ENCODE results near the gene WDR72.
"Not testable (repeated sequence)": the region's sequence is repeated elsewhere in the genome, so short reads cannot be mapped to it uniquely, and the experiment has no call there.

Gene WDR72

DNA sequence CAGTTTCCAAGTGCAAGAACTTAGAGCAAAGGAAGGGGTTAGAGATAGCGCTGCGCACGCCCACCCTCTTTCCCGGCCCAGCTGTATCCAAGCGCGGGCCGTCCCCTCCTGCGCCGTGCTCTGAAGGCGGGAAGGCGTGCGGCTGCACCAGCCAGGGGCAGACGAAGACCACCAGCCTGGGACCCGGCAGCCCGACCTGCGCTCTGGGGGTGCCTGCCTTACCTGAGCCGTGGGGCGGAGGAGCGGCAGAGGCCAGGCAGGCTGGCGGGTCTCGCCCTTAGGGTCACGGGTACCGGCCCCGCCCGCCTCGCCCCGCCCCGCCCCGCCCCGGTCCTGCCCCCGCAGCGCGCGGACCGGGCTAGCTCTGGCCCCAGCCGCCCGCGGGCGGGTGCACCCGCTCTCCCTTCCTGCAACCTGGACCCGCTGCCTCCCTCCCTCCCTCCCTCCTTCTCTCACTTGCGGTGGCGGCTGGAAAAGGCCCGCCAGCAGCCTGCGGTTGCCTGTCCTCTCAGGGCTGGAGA, at the start of gene WDR72:
Gene WDR72 (minus strand): TSS at position 253 of the 521 bp plus-strand sequence. CDS start 26,514 bp downstream, outside the sequence.
- in situ Hi-C loops (cut with HindIII; ENCODE audit: low pct_unique_long_range_greater_than_20kb, low sequenced_read_pairs): no loop called here
- no peak for TF ChIP-seq JUND (IDR thresholded peaks at IDR 0.05; ENCODE audit: low read depth)
- DNase-seq (ENCODE audit: low read depth in 1 of 2, low spot score in 1 of 2): peak in 1 of 2 experiments; percentile 35

DNA sequence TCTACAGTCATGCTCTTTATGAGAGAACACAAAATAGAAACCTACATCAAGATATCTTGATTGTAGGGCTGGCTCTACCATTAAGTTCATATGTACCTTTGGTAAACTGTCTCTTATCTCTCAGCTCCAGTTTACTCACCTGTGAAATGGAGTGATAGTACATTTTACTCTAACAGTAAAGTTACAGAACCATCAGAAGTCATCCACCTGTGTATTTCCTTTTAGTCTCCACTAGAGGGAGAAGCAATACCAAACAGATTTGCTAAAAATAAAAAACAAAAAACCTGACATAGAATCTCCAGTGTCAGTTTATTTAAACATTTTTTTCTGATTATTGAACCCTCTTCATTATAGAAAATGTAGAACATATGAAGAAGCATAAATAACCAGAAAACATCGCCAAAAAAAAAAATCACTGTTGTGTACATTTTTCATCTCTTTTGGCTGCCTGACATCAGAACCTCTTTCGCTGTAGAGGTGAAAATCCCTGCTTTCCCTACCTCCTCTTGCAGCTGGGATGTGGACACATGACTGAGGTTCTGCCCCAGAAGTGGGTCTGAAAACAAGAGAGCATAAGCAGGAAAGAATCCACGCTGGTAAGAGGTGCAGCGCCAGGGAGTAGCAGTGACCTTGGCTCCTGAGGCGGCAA, 48.7 kb upstream of the WDR72 start:
- in situ Hi-C loops (cut with HindIII; ENCODE audit: low pct_unique_long_range_greater_than_20kb, low sequenced_read_pairs): no loop called here
- peak; percentile 14 to 23 for DNase-seq (ENCODE audit: low read depth in 1 of 2, low spot score in 1 of 2)

DNA sequence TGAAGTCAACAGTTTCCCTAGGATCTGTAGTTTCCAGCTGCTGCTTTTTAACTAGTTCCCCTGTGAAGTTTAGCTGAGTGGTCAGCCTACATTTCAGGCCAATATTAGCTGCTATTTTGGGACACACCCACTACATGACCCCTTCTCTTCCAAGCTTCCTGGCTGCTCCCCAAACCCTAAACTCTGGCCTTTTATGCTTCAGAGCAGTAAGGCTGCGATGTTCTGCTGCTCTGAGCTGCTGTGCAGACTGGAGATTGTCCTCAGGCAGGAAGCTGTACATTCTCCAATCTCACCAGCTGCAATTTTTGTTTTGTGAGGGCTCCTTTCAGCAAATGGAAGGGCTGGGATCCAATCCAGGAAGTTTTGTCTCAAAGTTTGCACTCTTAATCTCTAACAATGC, 48.0 kb upstream of the WDR72 start:
- DNase-seq (ENCODE audit: low read depth in 1 of 2, low spot score in 1 of 2): no peak
- no peak for TF ChIP-seq JUND (IDR thresholded peaks at IDR 0.05; ENCODE audit: low read depth)
- in situ Hi-C loops (cut with HindIII; ENCODE audit: low pct_unique_long_range_greater_than_20kb, low sequenced_read_pairs): no loop called here

More for the DNA sequence above, 48.7 kb upstream of the WDR72 start:
- TF ChIP-seq JUND (IDR thresholded peaks at IDR 0.05; ENCODE audit: low read depth): no peak

DNA sequence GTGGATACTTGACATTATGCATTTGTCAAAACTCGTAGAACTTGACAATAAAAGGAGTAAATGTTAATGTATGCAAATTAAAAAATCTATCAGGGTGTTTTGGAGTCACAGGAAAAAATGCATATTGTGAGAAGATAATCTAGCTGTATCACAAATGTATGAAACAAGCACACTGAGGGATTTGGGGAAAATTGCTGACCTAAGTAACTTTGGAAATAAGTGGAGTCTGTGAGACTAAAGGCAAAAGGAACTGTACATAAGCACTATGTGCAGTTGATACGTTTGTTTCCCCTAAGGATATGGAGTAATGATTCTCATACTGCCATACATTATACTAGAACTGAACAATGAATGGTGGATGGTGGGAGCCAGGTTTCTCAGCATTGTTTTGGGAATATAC, 43.2 kb upstream of the WDR72 start:
- no peak for TF ChIP-seq JUND (IDR thresholded peaks at IDR 0.05; ENCODE audit: low read depth)
- DNase-seq (ENCODE audit: low read depth in 1 of 2, low spot score in 1 of 2): no peak
- in situ Hi-C loops (cut with HindIII; ENCODE audit: low pct_unique_long_range_greater_than_20kb, low sequenced_read_pairs): no loop called here

DNA sequence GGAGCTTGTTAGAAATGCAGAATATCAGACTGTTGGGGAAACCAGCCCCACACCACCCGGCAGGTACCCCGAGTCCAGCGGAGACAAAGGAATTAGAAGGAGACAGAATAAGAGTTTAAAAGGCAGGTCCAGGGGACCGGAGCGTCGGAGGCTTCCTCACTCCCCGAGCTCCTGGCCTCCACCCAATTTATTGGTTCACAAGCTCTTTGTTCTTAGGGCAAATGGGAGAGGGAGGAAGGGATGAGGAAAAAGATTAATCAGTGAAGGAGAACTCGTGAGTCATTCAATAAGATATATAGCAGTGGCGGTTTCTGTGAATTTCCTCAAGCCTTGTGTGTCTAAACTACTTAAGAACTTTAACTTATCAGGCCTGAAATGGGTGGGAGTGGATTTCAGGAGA, 32.1 kb upstream of the WDR72 start:
- no peak for DNase-seq (ENCODE audit: low read depth in 1 of 2, low spot score in 1 of 2)

DNA sequence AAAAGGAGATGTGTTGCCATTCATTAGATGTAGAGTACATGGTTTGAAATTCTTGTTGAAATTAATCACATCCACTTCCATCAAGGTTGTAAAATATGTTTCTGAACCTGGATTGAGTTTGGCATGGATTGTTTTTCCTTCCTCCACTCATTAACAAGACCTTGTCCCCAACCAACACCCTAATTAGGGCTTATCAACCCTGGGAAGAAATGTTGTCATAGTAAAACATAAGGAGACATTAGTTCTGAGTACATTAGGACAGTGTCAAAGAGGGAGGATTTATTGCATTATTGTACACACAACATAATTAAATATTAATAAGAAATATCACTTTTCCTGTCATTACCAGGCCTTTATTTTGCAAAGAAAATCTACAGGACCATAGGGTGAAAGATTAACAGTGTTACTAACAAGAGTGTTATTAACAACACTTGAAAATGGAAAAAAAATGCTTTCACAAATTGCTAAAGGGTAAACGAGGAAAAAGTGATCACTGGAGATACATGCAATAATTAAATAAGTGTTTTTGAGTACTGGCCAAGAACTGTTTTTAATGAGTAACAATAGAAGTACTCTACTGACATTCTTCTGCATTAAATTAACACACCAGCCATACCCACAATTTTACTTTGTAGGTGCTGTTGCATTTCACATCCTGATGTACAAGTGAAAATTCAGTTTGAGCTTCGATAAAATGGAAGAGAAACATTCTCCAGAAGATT, 30.4 kb upstream of the WDR72 start:
- DNase-seq (ENCODE audit: low read depth in 1 of 2, low spot score in 1 of 2): no peak
- TF ChIP-seq JUND (IDR thresholded peaks at IDR 0.05; ENCODE audit: low read depth): no peak
- in situ Hi-C loops (cut with HindIII; ENCODE audit: low pct_unique_long_range_greater_than_20kb, low sequenced_read_pairs): no loop called here

More for the DNA sequence above, 32.1 kb upstream of the WDR72 start:
- in situ Hi-C loops (cut with HindIII; ENCODE audit: low pct_unique_long_range_greater_than_20kb, low sequenced_read_pairs): no loop called here
- no peak for TF ChIP-seq JUND (IDR thresholded peaks at IDR 0.05; ENCODE audit: low read depth)

DNA sequence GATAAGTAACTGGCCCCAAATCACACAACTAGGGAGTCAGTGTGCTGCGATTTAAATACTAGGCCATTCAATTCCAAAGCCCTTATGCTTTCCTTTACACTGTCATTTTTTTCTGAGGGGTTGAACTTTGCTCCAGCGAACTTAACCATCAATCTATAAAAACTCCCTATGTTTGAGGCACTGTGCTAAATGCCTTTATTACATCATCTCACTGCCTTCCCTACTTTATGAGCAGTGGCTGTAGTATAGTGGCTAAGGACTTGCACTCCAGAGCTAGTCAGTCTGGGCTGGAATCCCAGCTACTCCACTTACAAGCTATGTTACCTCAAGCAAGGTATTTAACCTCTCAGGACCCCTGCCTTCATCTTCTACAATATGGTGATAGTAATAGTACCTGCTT, 26.9 kb upstream of the WDR72 start:
- in situ Hi-C loops (cut with HindIII; ENCODE audit: low pct_unique_long_range_greater_than_20kb, low sequenced_read_pairs): no loop called here
- no peak for DNase-seq (ENCODE audit: low read depth in 1 of 2, low spot score in 1 of 2)

DNA sequence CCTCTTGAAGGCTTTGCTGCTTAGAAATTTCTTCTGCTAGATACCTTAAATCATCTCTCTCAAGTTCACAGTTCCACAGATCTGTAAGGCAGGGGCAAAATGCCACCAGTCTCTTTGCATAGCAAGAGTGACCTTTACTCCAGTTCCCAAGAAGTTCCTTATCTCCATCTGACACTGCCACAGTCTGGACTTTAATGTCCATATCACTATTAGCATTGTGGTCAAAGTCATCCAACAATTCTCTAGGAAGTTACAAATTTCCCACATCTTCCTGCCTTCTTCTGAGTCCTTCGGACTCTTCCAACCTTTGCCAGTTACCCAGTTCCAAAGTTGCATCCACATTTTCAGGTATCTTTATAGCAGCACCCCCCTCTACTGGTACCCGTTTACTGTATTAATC, 25.8 kb upstream of the WDR72 start:
- DNase-seq (ENCODE audit: low read depth in 1 of 2, low spot score in 1 of 2); in situ Hi-C loops (cut with HindIII; ENCODE audit: low pct_unique_long_range_greater_than_20kb, low sequenced_read_pairs): not testable (repeated sequence)

More for the DNA sequence above, 26.9 kb upstream of the WDR72 start:
- no peak for TF ChIP-seq JUND (IDR thresholded peaks at IDR 0.05; ENCODE audit: low read depth)

DNA sequence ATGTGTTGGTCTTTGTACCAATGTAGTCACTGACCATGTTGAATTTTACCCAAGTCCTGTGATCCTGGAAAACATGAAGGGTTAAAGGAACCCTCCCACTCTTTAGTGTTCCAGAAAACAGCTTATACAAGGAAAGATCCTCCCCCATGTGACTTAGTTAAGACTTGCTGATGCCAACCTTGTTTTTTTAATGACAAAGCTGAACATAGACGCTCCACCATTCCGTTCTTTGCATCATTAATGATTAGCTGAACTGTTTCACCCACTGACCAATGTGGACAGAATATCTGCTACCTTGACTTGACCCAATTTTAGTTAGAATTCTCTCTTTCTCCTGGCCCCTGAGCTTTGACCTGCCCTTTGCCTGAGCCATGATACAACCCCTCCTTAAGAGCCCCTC, 3.5 kb upstream of the WDR72 start:
- in situ Hi-C loops (cut with HindIII; ENCODE audit: low pct_unique_long_range_greater_than_20kb, low sequenced_read_pairs): no loop called here
- no peak for DNase-seq (ENCODE audit: low read depth in 1 of 2, low spot score in 1 of 2)
- TF ChIP-seq JUND (IDR thresholded peaks at IDR 0.05; ENCODE audit: low read depth): no peak

DNA sequence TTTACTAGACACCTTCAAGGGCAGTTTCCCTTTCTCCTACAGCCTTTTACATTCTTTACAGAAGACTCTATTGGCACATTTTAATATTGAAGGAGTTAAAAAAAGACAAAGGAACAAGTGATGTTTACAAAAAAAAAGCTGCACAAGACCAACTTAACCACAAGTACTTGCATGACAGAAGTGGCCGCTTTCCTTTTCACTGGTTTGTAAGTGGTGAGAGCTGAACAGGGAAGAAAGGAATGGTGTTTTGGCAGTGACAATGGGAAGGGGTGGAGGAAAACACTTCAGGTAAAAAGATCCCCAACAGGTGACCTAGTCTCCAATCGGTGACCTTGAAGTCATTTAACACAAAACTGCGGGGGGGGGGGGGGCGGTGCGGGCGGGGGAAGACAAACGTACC, 1.1 kb downstream of the WDR72 start:
- in situ Hi-C loops (cut with HindIII; ENCODE audit: low pct_unique_long_range_greater_than_20kb, low sequenced_read_pairs): no loop called here
- no peak for TF ChIP-seq JUND (IDR thresholded peaks at IDR 0.05; ENCODE audit: low read depth)
- no peak for DNase-seq (ENCODE audit: low read depth in 1 of 2, low spot score in 1 of 2)

DNA sequence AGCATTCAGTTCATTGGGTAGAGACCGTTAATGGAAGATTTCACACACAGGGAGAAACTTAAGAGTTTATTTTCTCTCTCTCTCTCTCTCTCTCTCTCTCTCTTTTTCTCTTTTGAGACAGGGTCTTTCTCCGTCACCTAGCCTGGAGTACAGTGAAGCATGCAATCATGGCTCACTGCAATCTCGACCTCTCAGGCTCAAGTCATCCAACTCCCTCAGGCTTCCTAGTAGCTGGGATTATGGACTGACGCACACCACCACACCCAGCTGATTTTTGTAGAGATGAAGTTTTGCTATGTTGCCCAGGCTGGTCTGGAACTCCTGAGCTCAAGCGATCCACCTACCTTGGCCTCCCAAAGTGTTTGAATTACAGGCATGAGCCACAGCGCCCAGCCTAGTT, 1.6 kb downstream of the WDR72 start:
- in situ Hi-C loops (cut with HindIII; ENCODE audit: low pct_unique_long_range_greater_than_20kb, low sequenced_read_pairs): no loop called here
- no peak for TF ChIP-seq JUND (IDR thresholded peaks at IDR 0.05; ENCODE audit: low read depth)
- no peak for DNase-seq (ENCODE audit: low read depth in 1 of 2, low spot score in 1 of 2)

DNA sequence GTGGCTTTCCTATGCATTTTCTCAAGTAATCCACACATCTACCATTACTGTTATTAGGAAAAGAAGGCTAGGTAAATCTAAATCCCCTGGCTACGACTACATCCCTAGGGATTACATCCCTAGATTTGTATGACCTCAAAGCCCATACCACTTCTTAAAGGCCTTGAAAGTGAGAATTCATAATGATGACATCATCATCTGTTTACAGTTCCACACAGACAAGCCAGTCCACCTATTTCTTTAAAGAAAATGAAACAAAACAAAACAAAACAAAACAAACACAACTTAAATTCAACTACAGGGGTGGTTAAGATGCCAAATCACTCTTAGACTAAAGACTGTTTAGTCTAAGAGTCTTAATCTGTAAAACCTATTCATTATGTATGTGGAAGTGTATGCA, 5.7 kb downstream of the WDR72 start:
- in situ Hi-C loops (cut with HindIII; ENCODE audit: low pct_unique_long_range_greater_than_20kb, low sequenced_read_pairs): no loop called here
- no peak for DNase-seq (ENCODE audit: low read depth in 1 of 2, low spot score in 1 of 2)
- no peak for TF ChIP-seq JUND (IDR thresholded peaks at IDR 0.05; ENCODE audit: low read depth)

DNA sequence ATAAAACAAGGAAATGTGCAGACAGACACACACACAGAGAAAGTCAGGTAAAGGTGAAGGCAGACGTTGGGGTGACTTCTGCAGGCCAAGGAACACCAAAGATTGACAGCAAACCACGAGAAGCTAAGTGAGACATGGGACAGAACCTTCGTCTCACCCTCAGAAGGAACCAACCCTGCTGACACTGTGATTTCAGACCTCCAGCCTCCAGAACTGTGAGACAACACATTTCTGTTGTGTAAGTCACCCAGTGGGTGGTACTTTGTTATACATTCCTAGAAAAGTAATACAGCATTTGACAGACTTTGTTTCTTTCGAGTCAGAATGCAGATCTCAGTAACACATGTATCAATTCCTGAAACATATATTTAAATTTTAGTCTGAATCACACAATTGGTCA, 7.1 kb downstream of the WDR72 start:
- no peak for TF ChIP-seq JUND (IDR thresholded peaks at IDR 0.05; ENCODE audit: low read depth)
- no peak for DNase-seq (ENCODE audit: low read depth in 1 of 2, low spot score in 1 of 2)
- in situ Hi-C loops (cut with HindIII; ENCODE audit: low pct_unique_long_range_greater_than_20kb, low sequenced_read_pairs): no loop called here
